ENCODE measurements around the gene FOXI2.

FOXI2 gene

GRCh38 chr10:127736915-127737562 is at the start of gene FOXI2:
Gene FOXI2 (plus strand): TSS chr10:127737185. CDS start chr10:127737274, 89 bp downstream.
- DNase-seq = no peak

DNA sequence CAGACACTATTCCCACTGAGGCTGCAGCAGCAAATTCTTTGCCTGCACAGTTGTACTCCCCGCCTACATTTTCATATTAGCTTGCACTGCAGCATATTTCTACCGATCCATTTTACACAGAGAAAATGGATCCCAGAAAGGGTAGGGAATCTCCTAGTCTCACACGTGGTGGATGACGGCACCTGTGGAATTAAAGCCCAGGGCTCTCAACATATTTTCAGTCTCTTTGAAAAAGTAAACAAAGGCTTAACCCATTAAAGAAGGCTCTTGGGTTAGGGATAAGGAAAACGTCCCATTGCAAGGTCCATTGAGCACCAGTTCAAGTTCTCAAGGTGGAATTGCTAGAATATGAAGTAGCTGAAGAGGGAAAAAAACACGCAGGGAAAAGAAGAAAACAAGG is 49.4 kb upstream of the FOXI2 start:
- DNase-seq = no peak

GRCh38 chr10:127690176-127690835 is 46.7 kb upstream of the FOXI2 start:
- DNase-seq = no peak

DNA sequence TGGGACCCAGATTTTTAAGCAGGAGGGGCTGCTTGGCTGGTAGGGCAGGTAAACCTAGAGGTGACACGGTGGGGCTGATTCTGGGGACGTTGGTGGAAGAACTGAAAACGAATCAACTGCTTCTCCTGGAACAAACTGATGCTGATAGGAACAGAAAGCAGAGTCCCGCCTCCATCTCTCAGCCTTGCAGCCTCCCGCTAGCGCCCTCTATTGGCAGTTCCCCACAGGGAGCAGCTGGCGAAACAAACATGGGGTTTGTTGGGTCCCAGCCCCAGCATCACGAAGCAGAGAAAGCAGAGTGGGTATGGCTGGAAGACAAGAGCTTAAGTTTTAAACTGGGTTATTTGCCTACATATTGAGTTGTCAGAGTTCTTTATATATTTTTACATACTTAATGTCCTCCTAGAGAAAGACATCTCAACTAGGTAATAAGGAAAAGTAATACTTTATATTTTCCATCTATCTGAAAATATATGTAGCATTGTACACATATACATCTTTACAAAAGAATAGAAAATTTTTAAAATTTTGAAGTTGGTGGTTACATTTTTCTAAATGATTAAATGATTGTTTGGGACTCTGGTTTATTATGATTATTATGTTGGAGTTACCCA is 42.3 kb upstream of the FOXI2 start:
- no peak for DNase-seq

DNA sequence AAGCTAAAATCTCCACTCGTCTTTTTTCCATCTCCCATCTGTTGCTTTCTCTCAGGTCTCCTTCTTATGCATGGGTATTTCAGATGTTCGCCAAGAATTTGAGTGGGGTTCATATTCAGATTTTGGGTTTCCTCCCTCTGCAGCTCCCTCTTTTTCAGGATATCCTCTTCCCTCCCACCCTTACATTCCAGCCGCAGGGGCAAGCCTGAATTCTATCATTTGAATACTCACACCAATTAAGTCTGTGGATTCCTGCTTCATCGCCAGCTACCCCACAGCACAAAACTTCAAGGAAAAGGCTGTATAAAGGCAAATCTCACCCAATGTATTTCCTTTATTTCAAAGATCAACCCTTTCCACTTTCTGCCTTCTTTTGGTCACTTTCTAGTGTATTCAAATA is 41.6 kb upstream of the FOXI2 start:
- DNase-seq = no peak

- no peak for DNase-seq
These were observed 38.1 kb upstream of the FOXI2 start for GRCh38 chr10:127698886-127699285.

GRCh38 chr10:127699311-127699710 is 37.7 kb upstream of the FOXI2 start:
- no peak for DNase-seq

DNA sequence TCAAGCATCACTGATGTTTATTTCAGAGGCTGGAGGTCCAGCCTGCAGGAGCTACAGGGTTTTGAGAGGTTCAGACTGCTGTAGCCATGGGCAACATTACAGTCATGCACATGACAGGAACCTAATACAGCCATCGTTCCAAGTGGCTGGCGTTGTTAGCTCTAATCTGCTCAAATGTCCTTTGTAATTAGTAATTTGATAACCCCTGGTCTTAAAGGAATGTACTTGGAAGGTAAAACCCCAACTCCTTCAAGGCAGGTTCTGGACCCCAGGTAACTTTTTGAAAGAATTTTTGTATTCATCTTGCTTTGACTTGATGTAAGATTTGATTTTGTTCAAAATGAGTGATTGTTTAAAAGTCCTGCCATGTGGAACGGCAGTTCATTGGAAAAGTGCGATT is 34.7 kb upstream of the FOXI2 start:
- DNase-seq = no peak

DNA sequence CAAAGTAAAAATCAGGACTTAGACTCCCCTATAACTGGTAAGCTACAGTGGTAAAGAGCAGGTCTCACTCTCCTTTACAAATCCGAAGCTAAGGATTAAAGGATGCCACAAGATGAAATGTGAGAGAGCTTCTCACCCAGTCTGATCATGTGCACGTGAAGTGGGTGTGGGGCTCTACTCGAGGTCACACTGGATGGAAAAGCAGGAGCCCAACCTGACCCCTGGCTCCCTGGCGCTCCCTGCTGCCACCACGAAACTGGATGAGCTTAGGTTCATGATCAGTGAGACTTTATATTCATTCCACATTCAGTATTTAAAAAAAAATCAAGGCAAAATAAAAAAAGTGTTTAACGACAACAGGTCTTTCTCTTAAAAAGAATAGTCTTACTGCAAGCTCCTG is 21.7 kb upstream of the FOXI2 start:
- no peak for DNase-seq

- no peak for DNase-seq
These were observed 21.1 kb upstream of the FOXI2 start for GRCh38 chr10:127715782-127716378.

DNA sequence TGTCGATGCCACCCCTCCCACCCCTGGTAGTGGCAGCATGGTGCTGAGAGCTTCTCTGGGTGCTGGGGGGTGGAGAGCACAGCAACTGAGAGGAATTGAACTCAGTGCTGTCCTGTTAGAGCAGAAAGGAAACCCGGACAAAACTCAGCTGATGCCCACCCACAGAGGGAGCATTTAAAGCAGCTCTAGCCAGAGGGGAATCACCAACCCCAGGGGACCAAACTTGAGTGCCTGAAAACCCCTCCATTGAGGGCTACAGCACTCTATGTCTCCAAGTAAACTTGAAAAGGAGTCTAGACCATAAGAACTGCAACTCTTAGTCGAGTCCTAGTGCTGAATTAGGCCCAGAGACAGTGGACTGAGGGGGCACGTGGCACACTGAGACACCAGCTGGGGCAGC is 16.8 kb upstream of the FOXI2 start:
- no peak for DNase-seq

DNA sequence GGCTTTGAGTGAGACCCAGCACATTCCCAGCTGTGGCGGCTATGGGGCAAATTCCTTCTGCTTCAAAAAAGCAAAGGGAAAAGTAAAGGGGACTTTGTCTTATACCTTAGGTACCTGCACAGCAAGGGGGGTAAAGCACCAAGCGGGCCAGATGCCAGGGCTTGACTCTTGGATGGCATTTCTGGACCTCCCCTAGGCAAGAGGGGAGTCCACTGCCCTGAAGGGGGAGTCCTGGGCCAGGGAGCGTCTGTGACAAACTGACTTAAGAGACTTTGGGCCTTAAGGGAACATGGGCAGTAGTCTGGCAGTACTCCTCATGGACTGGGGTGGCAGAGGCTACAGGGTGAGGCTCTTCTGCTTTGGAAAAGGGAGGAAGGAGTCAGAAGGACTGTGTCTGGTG is 16.1 kb upstream of the FOXI2 start:
- no peak for DNase-seq

GRCh38 chr10:127734753-127735152 is 2.2 kb upstream of the FOXI2 start:
- DNase-seq = no peak

DNA sequence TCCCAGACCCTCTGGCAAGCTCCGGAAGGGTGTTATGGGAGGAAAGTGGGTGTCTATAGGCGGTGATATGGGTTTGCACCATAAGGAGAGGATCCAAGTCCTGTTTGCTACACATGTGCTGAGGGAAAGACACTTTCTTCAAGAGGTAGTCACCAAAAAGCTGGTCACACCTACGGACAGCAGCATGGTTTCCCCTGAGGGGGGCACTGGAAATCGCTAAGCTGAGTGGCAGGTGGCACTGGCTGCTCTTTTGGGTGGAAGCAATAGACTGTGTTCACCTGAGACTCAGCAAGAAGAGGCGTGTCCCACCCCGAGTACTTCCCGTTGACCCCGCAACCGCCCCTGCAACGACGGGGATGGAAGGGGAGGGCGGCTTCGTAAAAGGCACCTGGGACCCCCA is 1.8 kb upstream of the FOXI2 start:
- no peak for DNase-seq

DNA sequence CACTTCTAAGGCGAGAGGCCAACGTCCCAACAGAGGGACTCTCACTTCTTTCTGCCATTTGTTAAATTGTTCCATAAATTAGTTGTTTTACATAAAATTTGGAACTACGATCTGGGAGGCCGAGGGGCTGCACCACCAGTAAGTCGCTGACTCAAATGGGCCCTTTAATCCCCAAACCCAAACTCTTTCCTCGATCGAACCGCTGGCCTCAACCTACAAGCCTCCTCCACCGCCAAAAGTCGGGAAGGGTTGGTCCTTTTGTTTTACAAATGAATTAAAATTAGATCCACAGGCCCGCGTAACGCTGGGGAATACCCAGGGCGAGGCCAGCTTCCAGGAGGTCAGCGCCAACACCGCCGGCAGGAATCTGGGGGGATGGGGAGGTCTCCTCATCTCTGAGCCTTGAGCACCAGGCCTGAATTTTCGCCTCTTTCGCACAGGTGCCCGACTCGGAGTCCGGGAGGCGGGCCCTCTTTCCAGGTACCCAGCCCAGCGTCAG is 1.2 kb upstream of the FOXI2 start:
- DNase-seq = no peak

- DNase-seq = no peak
These were observed 617 bp upstream of the FOXI2 start for GRCh38 chr10:127736222-127736914.

GRCh38 chr10:127737563-127738511 is 852 bp downstream of the FOXI2 start:
- DNase-seq = no peak

GRCh38 chr10:127738512-127739424 is 1.8 kb downstream of the FOXI2 start:
- DNase-seq = no peak

DNA sequence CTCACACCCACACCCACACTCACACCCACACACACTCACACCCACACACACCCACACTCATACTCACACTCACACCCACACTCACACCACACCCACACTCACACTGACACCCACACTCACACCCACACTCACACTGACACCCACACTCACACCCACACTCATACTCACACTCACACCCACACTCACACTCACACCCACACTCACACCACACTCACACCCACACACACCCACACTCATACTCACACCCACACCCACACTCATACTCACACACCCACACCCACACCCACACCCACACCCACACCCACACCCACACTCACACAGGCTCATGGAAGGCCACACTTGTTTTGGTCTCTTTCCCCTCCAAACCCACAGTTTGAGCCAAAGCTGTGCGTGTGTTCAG is 2.9 kb downstream of the FOXI2 start:
- DNase-seq = no peak

DNA sequence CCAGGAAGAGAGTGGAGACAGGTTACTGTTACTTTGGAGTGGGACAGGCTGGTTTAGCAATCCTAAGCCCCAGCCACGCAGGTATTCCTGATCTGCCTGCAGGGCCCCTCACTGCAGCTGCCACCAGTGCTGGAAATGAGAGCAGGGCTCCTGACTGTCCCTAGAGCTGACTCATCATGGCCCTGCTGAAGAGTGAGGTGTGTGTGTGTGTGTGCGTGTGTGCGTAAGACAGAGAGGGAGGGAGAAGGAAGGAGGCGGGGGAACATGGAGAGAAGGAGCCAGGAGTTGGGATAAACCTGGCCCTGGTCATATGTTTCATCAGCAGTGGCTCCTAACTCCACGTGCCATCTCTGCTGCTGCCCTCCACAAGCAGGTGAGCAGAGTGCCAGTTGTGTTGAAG is 3.6 kb downstream of the FOXI2 start:
- no peak for DNase-seq

DNA sequence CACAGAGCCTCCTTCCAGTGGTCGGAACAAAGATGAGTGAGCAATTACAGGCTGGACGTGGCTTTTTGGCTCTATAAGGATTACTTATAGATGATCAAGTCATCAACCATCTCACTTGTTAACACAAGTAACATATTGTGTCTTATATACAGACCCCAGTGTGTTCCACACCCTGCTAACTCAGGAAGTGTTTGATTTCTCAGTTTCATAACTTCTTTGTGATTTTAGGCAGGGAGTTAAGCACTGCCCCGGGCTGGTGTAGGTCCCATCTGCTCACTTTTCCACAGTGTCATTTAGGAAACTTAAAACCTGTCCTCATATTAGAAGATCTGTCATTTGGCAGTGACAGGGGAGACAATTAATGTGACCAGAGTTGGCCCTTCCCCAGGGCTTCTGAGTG is 6.2 kb downstream of the FOXI2 start:
- DNase-seq = no peak
